ENCODE results near the gene VSX1. TPM values are rescaled to one million over a fixed set of nuclear protein-coding genes. Genes with fewer than 3 reads are reported as not detected.

VSX1 gene
- total RNA-seq: not detected

- no peak for DNase-seq (ENCODE audit: low read depth in 2 of 3, low spot score in 2 of 3)
Measured at GRCh38 chr20:25081730-25082497, at the start of gene VSX1. VSX1 (minus strand) TSS chr20:25082141; CDS start chr20:25082096, 45 bp downstream.

DNA sequence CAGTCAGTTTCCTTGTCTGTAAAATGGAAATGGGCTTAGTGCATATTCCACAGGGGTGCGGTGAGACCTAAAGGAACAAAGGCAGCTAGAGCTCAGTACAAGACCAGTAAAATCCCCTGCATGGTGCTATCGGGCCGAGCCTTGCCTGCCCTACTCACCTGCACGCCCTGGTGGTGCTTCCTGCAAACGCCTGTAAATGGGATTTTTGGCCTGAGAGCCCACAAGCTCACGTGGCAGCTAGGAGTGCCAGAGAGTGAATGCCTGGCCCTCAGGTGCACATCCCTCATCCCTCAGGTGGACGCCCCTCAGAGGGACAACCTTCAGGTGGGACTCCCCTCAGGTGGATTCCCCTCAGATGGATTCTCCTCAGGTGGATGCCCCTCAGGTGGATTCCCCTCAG, 48.0 kb upstream of the VSX1 start:
- DNase-seq (ENCODE audit: low read depth in 2 of 3, low spot score in 2 of 3): no peak

DNA sequence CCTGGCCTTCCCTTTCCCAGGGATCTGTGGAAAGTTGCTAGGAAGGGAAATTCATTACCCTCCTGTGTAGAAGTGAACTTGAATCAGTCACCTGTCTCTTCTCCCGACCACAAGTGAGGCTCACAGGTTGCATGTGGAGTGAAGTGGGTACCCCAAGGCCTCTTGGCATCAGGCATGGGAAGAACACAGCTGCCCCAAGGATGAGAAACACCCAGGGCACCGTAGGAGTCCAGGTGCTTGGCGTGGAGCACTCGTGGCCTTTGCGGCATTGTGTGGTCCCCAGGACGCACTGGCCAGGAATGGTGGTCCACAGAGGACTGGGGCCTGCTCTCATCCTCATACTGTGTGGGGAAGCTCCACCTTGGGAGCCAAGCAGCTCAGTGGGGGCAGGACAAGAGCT, 47.5 kb upstream of the VSX1 start:
- DNase-seq (ENCODE audit: low read depth in 2 of 3, low spot score in 2 of 3): no peak

GRCh38 chr20:25128649-25129048, 46.7 kb upstream of the VSX1 start:
- DNase-seq (ENCODE audit: low read depth in 2 of 3, low spot score in 2 of 3): no peak

DNA sequence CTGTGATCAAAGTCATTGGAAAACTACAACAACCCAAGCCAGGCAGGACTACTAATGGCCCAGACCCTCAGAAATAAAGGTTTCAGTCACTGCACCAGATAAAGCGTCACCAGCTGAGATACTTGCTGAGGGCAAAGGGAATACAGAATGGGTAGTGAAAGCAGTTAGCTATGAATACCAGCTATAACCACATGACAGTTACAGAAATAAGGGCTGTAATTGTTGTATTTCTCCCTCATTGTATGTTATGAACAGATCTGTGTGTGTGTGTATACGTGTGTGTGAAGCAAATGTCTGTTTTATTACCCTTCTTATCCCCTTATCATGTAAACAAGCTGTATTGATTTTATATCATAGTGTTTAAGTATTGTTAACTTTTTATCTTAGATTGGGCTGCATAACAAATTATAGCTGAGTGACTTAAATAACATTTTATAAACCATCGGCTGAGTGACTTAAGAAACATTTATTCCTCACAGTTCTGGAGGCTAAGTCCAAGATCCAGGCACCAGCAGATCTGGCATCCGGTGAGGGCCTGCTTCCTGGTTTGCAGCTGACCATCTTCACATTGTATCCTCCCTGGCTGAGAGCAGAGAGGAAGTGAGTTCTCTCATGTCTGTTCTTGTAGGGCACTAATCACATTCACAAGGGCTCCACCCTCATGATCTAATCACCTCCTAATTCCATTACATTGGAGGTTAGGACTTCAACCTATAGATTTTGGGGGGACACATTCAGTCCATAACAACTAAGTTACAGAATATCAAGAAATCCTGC, 46.0 kb upstream of the VSX1 start:
- no peak for DNase-seq (ENCODE audit: low read depth in 2 of 3, low spot score in 2 of 3)

DNA sequence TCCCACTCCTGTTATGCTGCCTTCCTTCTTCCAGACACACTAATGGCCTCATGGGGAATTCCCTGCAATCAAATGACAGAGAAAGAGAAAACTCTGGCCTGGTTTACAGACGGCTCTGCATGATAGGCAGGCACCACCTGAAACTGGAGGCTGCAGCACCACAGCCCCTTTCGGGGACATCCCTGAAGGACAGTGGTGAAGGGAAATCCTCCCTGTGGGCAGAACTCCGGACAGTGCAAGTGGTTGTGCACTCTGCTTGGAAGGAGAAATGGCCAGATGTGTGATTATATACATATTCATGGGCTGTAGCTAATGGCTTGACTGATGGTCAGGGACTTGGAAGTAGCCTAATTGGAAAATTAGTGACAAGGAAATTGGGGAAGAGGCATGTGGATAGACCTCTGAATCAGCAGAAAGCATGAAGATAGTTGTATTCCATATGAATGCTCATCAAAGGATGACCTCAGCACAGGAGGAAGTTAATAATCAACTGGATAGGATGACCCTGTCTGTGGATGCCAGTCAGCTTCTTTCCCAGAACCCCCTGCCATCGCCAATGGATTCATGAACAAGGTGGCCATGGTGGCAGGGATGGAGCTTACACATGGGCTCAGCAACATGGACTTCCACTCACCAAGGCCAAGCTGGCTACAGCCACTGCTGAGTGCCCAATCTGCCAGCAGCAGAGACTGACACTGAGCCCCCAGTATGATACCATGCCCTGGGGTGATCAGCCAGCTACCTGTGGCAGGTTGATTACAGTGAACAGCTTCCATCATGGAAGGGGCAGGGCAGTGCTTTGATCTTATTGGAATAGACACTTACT, 44.5 kb upstream of the VSX1 start:
- DNase-seq (ENCODE audit: low read depth in 2 of 3, low spot score in 2 of 3): no peak

- DNase-seq (ENCODE audit: low read depth in 2 of 3, low spot score in 2 of 3): no peak
Measured at GRCh38 chr20:25125636-25126035, 43.7 kb upstream of the VSX1 start.

GRCh38 chr20:25120920-25121319, 39.0 kb upstream of the VSX1 start:
- DNase-seq (ENCODE audit: low read depth in 2 of 3, low spot score in 2 of 3): no peak

DNA sequence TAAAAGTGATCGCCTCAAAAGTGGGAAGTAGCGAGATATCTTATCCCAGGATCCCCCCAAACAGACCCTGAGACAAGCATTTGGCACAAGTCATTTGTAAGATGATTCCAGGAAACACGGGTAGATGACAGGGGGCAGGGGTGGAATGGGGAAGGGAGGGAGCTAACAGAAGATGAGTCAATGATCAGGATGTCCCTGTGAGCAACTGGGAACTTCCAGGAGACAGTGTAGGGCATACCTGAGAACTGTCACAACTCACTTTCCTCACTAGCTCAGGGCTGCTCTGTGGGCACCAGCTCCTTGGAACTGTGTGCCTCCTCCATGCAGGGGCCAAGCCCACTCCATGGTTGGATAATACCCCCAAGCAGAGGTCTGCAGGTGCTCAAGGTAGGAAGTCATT, 38.5 kb upstream of the VSX1 start:
- no peak for DNase-seq (ENCODE audit: low read depth in 2 of 3, low spot score in 2 of 3)

GRCh38 chr20:25118529-25118928, 36.6 kb upstream of the VSX1 start:
- DNase-seq (ENCODE audit: low read depth in 2 of 3, low spot score in 2 of 3): no peak

- DNase-seq (ENCODE audit: low read depth in 2 of 3, low spot score in 2 of 3): no peak
Measured at GRCh38 chr20:25117990-25118389, 36.0 kb upstream of the VSX1 start.

GRCh38 chr20:25116739-25117458, 35.0 kb upstream of the VSX1 start:
- no peak for DNase-seq (ENCODE audit: low read depth in 2 of 3, low spot score in 2 of 3)

- DNase-seq (ENCODE audit: low read depth in 2 of 3, low spot score in 2 of 3): no peak
Measured at GRCh38 chr20:25103526-25103925, 21.6 kb upstream of the VSX1 start.

DNA sequence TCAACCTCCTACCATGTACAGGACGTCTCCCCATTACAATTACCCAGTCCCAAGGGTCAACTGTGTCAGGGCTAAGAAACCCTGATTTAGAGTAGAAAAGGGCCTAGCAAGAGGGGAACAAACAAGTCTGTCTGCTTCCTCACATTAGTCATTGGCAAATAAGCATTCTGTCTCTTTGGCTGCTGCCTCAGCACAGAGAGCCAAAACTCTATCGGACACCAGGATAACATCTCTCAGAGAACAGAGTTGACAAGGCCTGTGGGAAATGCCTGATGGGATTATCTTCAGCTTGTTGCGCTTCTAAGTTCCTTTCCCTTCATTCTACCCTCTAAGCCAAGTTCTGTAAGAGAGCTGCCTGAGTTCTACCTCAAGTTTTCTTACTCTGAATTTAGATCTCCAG, 19.0 kb upstream of the VSX1 start:
- DNase-seq (ENCODE audit: low read depth in 2 of 3, low spot score in 2 of 3): no peak

DNA sequence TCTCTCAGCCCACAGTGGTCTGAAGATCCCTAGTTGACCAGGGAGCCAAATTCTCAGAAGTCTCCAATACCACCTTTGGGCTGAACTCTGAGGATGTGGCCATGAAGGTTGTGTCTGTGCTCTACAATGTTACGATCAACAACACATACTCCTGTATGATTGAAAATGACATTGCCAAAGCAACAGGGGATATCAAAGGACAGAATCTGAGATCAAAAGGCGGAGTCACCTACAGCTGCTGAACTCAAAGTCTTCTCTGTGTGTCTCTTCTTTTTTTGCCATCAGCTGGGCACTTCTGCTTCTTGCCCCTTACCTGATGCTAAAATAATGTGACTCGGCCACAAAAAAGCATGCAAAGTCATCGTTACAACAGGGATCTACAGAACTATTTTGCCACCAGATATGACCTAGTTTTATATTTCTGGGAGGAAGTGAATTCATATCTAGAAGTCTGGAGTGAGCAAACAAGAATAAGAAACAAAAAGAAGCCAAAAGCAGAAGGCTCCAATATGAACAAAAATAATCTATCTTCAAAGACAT, 17.7 kb upstream of the VSX1 start:
- DNase-seq (ENCODE audit: low read depth in 2 of 3, low spot score in 2 of 3): peak in 1 of 3 donors; percentile 53

DNA sequence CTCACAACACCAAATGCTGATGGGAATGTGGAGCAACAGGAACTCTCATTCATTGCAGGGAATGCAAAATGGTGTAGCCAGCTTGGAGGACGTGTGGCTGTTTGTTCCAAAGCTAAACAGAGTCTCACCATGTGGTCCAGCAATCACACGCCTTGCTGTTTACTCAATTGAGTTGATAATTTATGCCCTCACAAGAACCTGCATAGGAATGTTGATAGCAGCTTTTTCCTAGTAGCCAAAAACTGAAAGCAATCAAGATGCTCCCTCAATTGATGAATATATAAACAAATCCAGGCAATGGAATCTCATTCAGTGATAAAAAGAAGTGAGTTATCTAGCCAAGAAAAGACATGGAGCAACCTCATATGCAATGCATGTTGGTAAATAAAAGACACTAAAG, 15.6 kb upstream of the VSX1 start:
- no peak for DNase-seq (ENCODE audit: low read depth in 2 of 3, low spot score in 2 of 3)

GRCh38 chr20:25090492-25091429, 8.8 kb upstream of the VSX1 start:
- peak; percentile 24 to 82 (median 30) for DNase-seq (ENCODE audit: low read depth in 2 of 3, low spot score in 2 of 3)

DNA sequence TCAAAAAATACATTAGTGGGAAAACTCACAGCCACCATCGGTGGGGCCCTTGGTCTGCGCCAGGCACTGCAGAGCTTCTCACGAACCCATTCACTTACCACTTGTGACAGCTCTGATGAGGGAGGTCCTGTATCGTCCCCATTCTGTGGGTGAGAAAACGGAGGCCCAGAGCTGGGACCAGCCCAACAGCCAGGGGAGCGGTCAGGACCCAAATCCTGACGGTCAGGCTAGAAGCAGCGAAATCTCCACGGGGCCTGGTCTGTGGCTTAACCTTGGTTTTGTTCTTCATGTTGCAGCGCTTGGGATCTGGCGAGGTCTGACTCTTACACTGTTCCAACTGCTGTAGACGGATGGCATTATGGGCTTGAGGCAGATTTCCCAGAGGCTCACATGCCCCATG, 7.7 kb upstream of the VSX1 start:
- no peak for DNase-seq (ENCODE audit: low read depth in 2 of 3, low spot score in 2 of 3)

- no peak for DNase-seq (ENCODE audit: low read depth in 2 of 3, low spot score in 2 of 3)
Measured at GRCh38 chr20:25089096-25089495, 7.2 kb upstream of the VSX1 start.
